K562 (cell line): ENCODE results near the gene GABARAP. TPM values are rescaled to one million over a fixed set of nuclear protein-coding genes. Genes with fewer than 3 reads are reported as not detected.

Experiments used
- E2F6 ChIP-seq, 2 experiments: IDR thresholded peaks; 2 replicates each; pipeline ENCODE4 v1.6.1; 2011; ENCODE audit warnings: borderline replicate concordance in 1 of 2, control low read depth in 1 of 2, low read depth in 1 of 2, low read length in 1 of 2, mild to moderate bottlenecking in 1 of 2, mixed read lengths in 1 of 2, moderate library complexity in 1 of 2; ENCODE audit not compliant: insufficient read depth in 1 of 2, insufficient read length in 1 of 2, poor library complexity in 1 of 2, severe bottlenecking in 1 of 2; ENCODE audit errors: extremely low read depth in 1 of 2
- HMGXB4 ChIP-seq: sonication (generic); formaldehyde crosslinking; IDR thresholded peaks from 2 replicates; pipeline ENCODE4 v1.8.1; 2023; ENCODE audit warnings: mild to moderate bottlenecking, missing genetic modification reagents
- KLF1 ChIP-seq: fragments of 450-650 bp; IDR thresholded peaks from 2 replicates; pipeline ENCODE4 v1.6.1; 2016; ENCODE audit warnings: missing genetic modification characterization, missing compliant biosample characterization
- MAFG ChIP-seq: fragments of 450-650 bp; conservative IDR thresholded peaks from 2 replicates; pipeline ENCODE4 v1.6.1; 2016; ENCODE audit warnings: missing genetic modification characterization, missing compliant biosample characterization
- MAX ChIP-seq: sonication (generic); formaldehyde crosslinking; IDR thresholded peaks from 2 replicates; pipeline ENCODE4 v1.9.0; 2022; ENCODE audit warnings: mild to moderate bottlenecking, missing genetic modification reagents
- MYC ChIP-seq, 2 experiments: fragments of 250-450 bp in 1 of 2; sonication (Bioruptor Pico) in 1 of 2; IDR thresholded peaks; 2 replicates each; pipeline versions ENCODE4 v1.5.1 to v1.6.1; 2012 to 2021; ENCODE audit warnings: low read depth in 2 of 2, borderline replicate concordance in 1 of 2, improper control_type of control experiment in 1 of 2, low read length in 1 of 2, mild to moderate bottlenecking in 1 of 2, moderate library complexity in 1 of 2
- SLC30A9 ChIP-seq: fragments of 250-450 bp; sonication (Bioruptor Pico); IDR thresholded peaks from 2 replicates; pipeline ENCODE4 v1.8.0; 2022; ENCODE audit warnings: mild to moderate bottlenecking, moderate library complexity
- TFAM ChIP-seq: fragments of 250-450 bp; sonication (Bioruptor Pico); conservative IDR thresholded peaks from 2 replicates; pipeline ENCODE4 v1.5.0; 2021; ENCODE audit warnings: mild to moderate bottlenecking, moderate library complexity
- ZNF449 ChIP-seq: fragments of 250-450 bp; sonication (Bioruptor Pico); IDR thresholded peaks from 2 replicates; pipeline ENCODE4 v1.8.0; 2022; ENCODE audit warnings: moderate library complexity, mild to moderate bottlenecking, inconsistent platforms
- polyA plus RNA-seq, 8 experiments: library from polyadenylated mRNA; depleted of rRNA in 4 of 8; stranded (reverse) in 5 of 8; unstranded in 3 of 8; fragments of >200 nt; fragmentation: Nextera tagmentation in 2 of 8; fragmentation: Illumina TruSeq in 1 of 8; extraction: Ambion mirVana in 2 of 8; extraction: Trizol in 1 of 8; gene quantifications; 2 replicates each; pipeline versions ENCODE4 v1.2.1 to v1.2.3, GENCODE V29; 2011 to 2014; ENCODE audit warnings: inconsistent platforms in 1 of 8, missing spikeins in 1 of 8
- total RNA-seq, 7 experiments: library from RNA; depleted of rRNA in 6 of 7; stranded (reverse); fragments of >200 nt in 6 of 7; fragmentation: Illumina TruSeq in 2 of 7; extraction: Trizol in 2 of 7; gene quantifications; 2 replicates each; pipeline versions ENCODE4 v1.2.1 to v1.2.3, GENCODE V29; 2011 to 2021; ENCODE audit warnings: low replicate concordance in 1 of 7
- TF ChIP-seq, protein P1 (sequence below), 2 experiments: fragments of 450-650 bp; IDR thresholded peaks; 2 replicates each; pipeline ENCODE4 v1.6.1; 2016; ENCODE audit warnings: mild to moderate bottlenecking in 2 of 2, borderline replicate concordance in 1 of 2, low read depth in 1 of 2, moderate library complexity in 1 of 2

The GABARAP gene
- total and polyA plus RNA-seq, 9 of the 15 experiments (the other 6 are each of a cell fraction or from before 2014, with no cell fraction given): 47.5 to 373 (median 152) TPM

GRCh38 chr17:7281074-7281952 is 39.1 kb upstream of the GABARAP start, which contains the start of gene SLC2A4 (continued):
- TF ChIP-seq MYC (IDR thresholded peaks at IDR 0.05; ENCODE audit: low read depth, low read length): peak; percentile 92
- TF ChIP-seq MYC (CRISPR knock-in tag; IDR thresholded peaks at IDR 0.05; ENCODE audit: borderline replicate concordance, low read depth): peak; percentile 46; the same call in 1 of the 2 replicates
- no peak for TF ChIP-seq ZNF449 (CRISPR knock-in tag)
- no peak for TF ChIP-seq TFAM (CRISPR knock-in tag)
- TF ChIP-seq MAFG (tag): no peak
- TF ChIP-seq E2F6 (IDR thresholded peaks at IDR 0.05; ENCODE audit: borderline replicate concordance in 1 of 2, extremely low read depth in 1 of 2, insufficient read depth in 1 of 2, insufficient read length in 1 of 2, low read depth in 1 of 2, low read length in 1 of 2, poor library complexity in 1 of 2, severe bottlenecking in 1 of 2): peak; percentile 66 to 94
- no peak; the same call in 1 of the 2 replicates for TF ChIP-seq HMGXB4 (CRISPR knock-in tag)
- no peak for TF ChIP-seq KLF1 (tag)
- TF ChIP-seq, protein P1, sequence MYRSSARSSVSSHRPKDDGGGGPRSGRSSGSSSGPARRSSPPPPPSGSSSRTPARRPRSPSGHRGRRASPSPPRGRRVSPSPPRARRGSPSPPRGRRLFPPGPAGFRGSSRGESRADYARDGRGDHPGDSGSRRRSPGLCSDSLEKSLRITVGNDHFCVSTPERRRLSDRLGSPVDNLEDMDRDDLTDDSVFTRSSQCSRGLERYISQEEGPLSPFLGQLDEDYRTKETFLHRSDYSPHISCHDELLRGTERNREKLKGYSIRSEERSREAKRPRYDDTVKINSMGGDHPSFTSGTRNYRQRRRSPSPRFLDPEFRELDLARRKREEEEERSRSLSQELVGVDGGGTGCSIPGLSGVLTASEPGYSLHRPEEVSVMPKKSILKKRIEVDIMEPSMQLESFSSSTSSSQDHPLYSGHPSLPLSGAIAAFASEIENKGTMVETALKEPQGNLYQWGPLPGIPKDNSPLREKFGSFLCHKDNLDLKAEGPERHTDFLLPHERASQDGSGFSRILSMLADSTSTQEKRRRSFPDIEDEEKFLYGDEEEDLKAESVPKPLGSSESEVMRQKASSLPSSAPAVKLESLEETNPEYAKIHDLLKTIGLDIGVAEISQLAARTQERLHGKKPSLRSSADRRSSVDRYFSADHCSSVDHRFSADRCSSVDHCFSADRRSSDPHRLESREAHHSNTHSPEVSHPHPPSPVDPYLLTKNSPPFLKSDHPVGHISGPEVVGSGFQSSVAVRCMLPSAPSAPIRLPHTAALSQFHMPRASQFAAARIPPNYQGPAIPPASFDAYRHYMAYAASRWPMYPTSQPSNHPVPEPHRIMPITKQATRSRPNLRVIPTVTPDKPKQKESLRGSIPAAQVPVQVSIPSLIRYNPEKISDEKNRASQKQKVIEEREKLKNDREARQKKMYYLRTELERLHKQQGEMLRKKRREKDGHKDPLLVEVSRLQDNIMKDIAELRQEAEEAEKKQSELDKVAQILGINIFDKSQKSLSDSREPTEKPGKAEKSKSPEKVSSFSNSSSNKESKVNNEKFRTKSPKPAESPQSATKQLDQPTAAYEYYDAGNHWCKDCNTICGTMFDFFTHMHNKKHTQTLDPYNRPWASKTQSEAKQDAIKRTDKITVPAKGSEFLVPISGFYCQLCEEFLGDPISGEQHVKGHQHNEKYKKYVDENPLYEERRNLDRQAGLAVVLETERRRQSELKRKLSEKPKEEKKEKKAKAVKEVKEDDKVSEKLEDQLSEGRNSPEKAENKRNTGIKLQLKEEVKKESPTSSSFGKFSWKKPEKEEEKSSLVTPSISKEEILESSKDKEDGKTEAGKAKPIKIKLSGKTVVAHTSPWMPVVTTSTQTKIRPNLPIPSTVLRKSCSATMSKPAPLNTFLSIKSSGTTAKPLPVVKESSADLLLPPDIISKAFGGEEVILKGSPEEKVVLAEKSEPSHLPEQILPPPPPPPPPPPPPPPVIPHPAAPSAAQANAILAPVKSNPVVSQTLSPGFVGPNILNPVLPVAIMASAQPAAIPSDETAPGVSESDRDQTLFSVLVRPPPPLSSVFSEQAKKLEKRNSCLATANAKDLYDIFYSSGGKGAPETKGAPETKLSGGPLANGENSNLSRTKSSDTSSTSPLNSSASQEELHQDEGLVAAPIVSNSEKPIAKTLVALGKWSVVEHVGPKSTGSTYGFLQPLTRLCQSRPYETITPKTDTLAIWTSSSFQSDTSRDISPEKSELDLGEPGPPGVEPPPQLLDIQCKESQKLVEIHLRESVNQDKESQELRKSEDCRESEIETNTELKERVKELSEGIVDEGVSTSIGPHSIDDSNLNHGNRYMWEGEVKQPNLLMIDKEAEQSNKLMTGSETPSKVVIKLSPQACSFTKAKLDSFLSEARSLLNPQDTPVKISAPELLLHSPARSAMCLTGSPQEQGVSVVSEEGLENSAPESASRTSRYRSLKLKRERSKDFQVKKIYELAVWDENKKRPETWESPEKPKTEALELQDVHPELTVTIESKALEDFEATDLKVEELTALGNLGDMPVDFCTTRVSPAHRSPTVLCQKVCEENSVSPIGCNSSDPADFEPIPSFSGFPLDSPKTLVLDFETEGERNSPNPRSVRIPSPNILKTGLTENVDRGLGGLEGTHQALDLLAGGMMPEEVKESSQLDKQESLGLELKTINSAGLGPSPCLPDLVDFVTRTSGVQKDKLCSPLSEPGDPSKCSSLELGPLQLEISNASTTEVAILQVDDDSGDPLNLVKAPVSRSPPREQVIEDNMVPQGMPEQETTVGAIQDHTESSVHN (IDR thresholded peaks at IDR 0.05; ENCODE audit: borderline replicate concordance in 1 of 2, low read depth in 1 of 2): no peak
- no peak for TF ChIP-seq SLC30A9 (CRISPR knock-in tag)
- peak; percentile 73 for TF ChIP-seq MAX (CRISPR knock-in tag)
